WTC11 (cell line): ENCODE results near the gene CDA. TPM values are rescaled to one million over a fixed set of nuclear protein-coding genes. Genes with fewer than 3 reads are reported as not detected.

Source experiments
- ATAC-seq: fragments of 200-7000 bp; cut with Tn5 transposase; 2 replicates; pipeline ENCODE4 v1.10.0; 2021; ENCODE audit warnings: mild to moderate bottlenecking, moderate library complexity
- CTCF ChIA-PET: fragments of 300-600 bp; sonication (Branson Sonifier 250); formaldehyde crosslinking; loops from one replicate; lab custom pipeline; 2021; ENCODE audit warnings: antibody characterized with exemption; lab: Charles Lee
- POLR2A ChIA-PET: fragments of 350-600 bp; sonication (Branson Sonifier 250); formaldehyde crosslinking; loops from one replicate; lab custom pipeline; 2021; ENCODE audit warnings: antibody characterized with exemption; lab: Charles Lee
- DNase-seq: peaks from one replicate; pipeline ENCODE4 v3.0.0; 2021; ENCODE audit warnings: low spot score
- H3K27ac Mint-ChIP-seq: 2 replicates; pipeline ENCODE4 v1.8.0; 2021; ENCODE audit warnings: mixed read lengths
- H3K27me3 Mint-ChIP-seq: 2 replicates; pipeline ENCODE4 v1.8.0; 2021; ENCODE audit warnings: low read depth, mild to moderate bottlenecking, moderate library complexity, mixed read lengths
- H3K36me3 Mint-ChIP-seq: 2 replicates; pipeline ENCODE4 v1.8.0; 2021; ENCODE audit warnings: mixed read lengths
- H3K4me1 Mint-ChIP-seq: 2 replicates; pipeline ENCODE4 v1.8.0; 2022; ENCODE audit warnings: mixed read lengths
- H3K4me3 Mint-ChIP-seq: 2 replicates; pipeline ENCODE4 v1.8.0; 2021; ENCODE audit warnings: mild to moderate bottlenecking, moderate library complexity, mixed read lengths
- H3K9me3 Mint-ChIP-seq: 2 replicates; pipeline ENCODE4 v1.8.0; 2021; ENCODE audit warnings: mixed read lengths
- ARID4B ChIP-seq: sonication (generic); formaldehyde crosslinking; IDR thresholded peaks from 2 replicates; pipeline ENCODE4 v1.8.0; 2023; ENCODE audit warnings: missing genetic modification reagents, mild to moderate bottlenecking, borderline replicate concordance
- CBFB ChIP-seq: sonication (generic); formaldehyde crosslinking; IDR thresholded peaks from 2 replicates; pipeline ENCODE4 v1.8.1; 2022; ENCODE audit warnings: mild to moderate bottlenecking, low read depth, missing genetic modification reagents
- CREM ChIP-seq: sonication (generic); formaldehyde crosslinking; IDR thresholded peaks from 2 replicates; pipeline ENCODE4 v1.8.1; 2022; ENCODE audit warnings: mild to moderate bottlenecking, missing genetic modification reagents, moderate library complexity
- E2F1 ChIP-seq: sonication (generic); formaldehyde crosslinking; IDR thresholded peaks from 2 replicates; pipeline ENCODE4 v1.8.0; 2022; ENCODE audit warnings: mild to moderate bottlenecking, missing genetic modification reagents
- FOXK1 ChIP-seq: sonication (generic); formaldehyde crosslinking; IDR thresholded peaks from 2 replicates; pipeline ENCODE4 v1.8.0; 2022; ENCODE audit warnings: mild to moderate bottlenecking, moderate library complexity, missing genetic modification reagents
- GTF2I ChIP-seq: fragments of 250-450 bp; sonication (Bioruptor Pico); conservative IDR thresholded peaks from 2 replicates; pipeline ENCODE4 v1.4.0; 2021; ENCODE audit warnings: mild to moderate bottlenecking
- JAZF1 ChIP-seq: fragments of 250-450 bp; sonication (Bioruptor Pico); IDR thresholded peaks from 2 replicates; pipeline ENCODE4 v1.9.0; 2021; ENCODE audit warnings: moderate library complexity, mild to moderate bottlenecking, inconsistent platforms
- JUN ChIP-seq: sonication (generic); formaldehyde crosslinking; IDR thresholded peaks from 2 replicates; pipeline ENCODE4 v1.8.0; 2023; ENCODE audit warnings: mild to moderate bottlenecking, missing genetic modification reagents
- KAT7 ChIP-seq: sonication (generic); formaldehyde crosslinking; IDR thresholded peaks from 2 replicates; pipeline ENCODE4 v1.8.1; 2023; ENCODE audit warnings: missing genetic modification reagents, mild to moderate bottlenecking, borderline replicate concordance
- MXD4 ChIP-seq: fragments of 250-450 bp; sonication (Bioruptor Pico); IDR thresholded peaks from 2 replicates; pipeline ENCODE4 v1.8.0; 2021; ENCODE audit warnings: mild to moderate bottlenecking, moderate library complexity, borderline replicate concordance
- MYBL2 ChIP-seq: sonication (generic); formaldehyde crosslinking; IDR thresholded peaks from 2 replicates; pipeline ENCODE4 v1.8.1; 2023; ENCODE audit warnings: mild to moderate bottlenecking, moderate library complexity, missing genetic modification reagents
- NR1H2 ChIP-seq: sonication (generic); formaldehyde crosslinking; IDR thresholded peaks from 2 replicates; pipeline ENCODE4 v1.9.0; 2021; ENCODE audit warnings: mild to moderate bottlenecking, moderate library complexity, missing genetic modification reagents
- NR3C1 ChIP-seq: sonication (generic); formaldehyde crosslinking; conservative IDR thresholded peaks from 2 replicates; pipeline ENCODE4 v1.8.1; 2023; ENCODE audit warnings: low read depth, mild to moderate bottlenecking, missing genetic modification reagents
- RORB ChIP-seq: fragments of 250-450 bp; sonication (Bioruptor Pico); IDR thresholded peaks from 2 replicates; pipeline ENCODE4 v1.9.0; 2021; ENCODE audit warnings: mild to moderate bottlenecking
- TEAD1 ChIP-seq: sonication (generic); formaldehyde crosslinking; IDR thresholded peaks from 2 replicates; pipeline ENCODE4 v1.8.0; 2022; ENCODE audit warnings: mild to moderate bottlenecking, missing genetic modification reagents
- USF1 ChIP-seq: sonication (generic); formaldehyde crosslinking; IDR thresholded peaks from 2 replicates; pipeline ENCODE4 v1.8.0; 2022; ENCODE audit warnings: mild to moderate bottlenecking, missing genetic modification reagents
- ZBTB43 ChIP-seq: sonication (generic); formaldehyde crosslinking; IDR thresholded peaks from 2 replicates; pipeline ENCODE4 v1.8.1; 2023; ENCODE audit warnings: mild to moderate bottlenecking, missing genetic modification reagents
- ZNF121 ChIP-seq: sonication (generic); formaldehyde crosslinking; IDR thresholded peaks from 2 replicates; pipeline ENCODE4 v1.8.0; 2023; ENCODE audit warnings: missing genetic modification reagents
- ZNF416 ChIP-seq: fragments of 250-450 bp; sonication (Bioruptor Pico); IDR thresholded peaks from 2 replicates; pipeline ENCODE4 v1.9.0; 2021; ENCODE audit warnings: mild to moderate bottlenecking, inconsistent platforms
- ZNF671 ChIP-seq: fragments of 250-450 bp; sonication (Bioruptor Pico); IDR thresholded peaks from 2 replicates; pipeline ENCODE4 v1.8.0; 2021; ENCODE audit warnings: mild to moderate bottlenecking
- total RNA-seq: library from RNA; stranded (reverse); gene quantifications from 3 replicates; pipeline ENCODE4 v1.2.3, GENCODE V29; 2021
- TF ChIP-seq, protein P1 (sequence below): fragments of 250-450 bp; sonication (Bioruptor Pico); IDR thresholded peaks from 2 replicates; pipeline ENCODE4 v2.1.2; 2022; ENCODE audit warnings: mild to moderate bottlenecking, moderate library complexity
- TF ChIP-seq, protein P2 (sequence below): sonication (generic); formaldehyde crosslinking; IDR thresholded peaks from 2 replicates; pipeline ENCODE4 v1.8.1; 2022; ENCODE audit warnings: mild to moderate bottlenecking, missing genetic modification reagents, moderate library complexity, borderline replicate concordance
- TF ChIP-seq, protein P3 (sequence below): sonication (generic); formaldehyde crosslinking; IDR thresholded peaks from 2 replicates; pipeline ENCODE4 v1.8.1; 2023; ENCODE audit warnings: mild to moderate bottlenecking, missing genetic modification reagents, borderline replicate concordance

Gene CDA
- total RNA-seq, 1 experiment from 2014 or later: 12.5 TPM

DNA sequence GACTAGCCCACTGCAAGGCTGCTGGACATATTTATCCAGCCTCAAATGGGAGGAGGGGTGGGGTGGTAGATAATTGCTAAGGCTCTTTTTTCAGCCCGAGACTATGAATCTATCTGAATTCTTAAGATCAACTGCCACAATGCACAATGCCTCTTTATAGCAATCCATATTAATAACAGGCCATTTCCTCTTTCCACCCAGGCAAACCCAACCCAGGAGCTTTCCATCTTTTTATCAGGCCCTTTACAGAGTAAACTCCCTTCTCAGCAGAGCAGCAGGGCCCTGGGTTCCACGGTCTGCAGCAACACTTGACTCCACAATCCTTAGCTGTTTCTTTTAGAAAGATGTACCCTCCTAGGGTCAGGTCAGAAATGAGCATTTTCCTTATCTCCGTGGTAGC lies 71.5 kb downstream of the CDA start:
- no peak for DNase-seq
- ChIA-PET CTCF (interaction anchor here (1.1 to 2.5 kb wide), 6 partner anchors 23 to 137 kb away, joined by 3 to 25 read pairs (median 16); partner anchors contain the start of gene PINK1), POLR2A (no interaction called here)
- Mint-ChIP-seq H3K27ac (peak overlapping the region; percentile 69), H3K27me3 (no peaks in the 10 kb centered on the region), H3K36me3 (peaks cover 34% of the 10 kb centered on the region), H3K4me3 (peak overlapping the region; percentile 99), H3K4me1 (peaks cover 22% of the 10 kb centered on the region), H3K9me3 (no peaks in the 10 kb centered on the region)
- no peak for TF ChIP-seq JUN (CRISPR knock-in tag)
- TF ChIP-seq NR3C1 (CRISPR knock-in tag): no peak
- TF ChIP-seq, protein P1, sequence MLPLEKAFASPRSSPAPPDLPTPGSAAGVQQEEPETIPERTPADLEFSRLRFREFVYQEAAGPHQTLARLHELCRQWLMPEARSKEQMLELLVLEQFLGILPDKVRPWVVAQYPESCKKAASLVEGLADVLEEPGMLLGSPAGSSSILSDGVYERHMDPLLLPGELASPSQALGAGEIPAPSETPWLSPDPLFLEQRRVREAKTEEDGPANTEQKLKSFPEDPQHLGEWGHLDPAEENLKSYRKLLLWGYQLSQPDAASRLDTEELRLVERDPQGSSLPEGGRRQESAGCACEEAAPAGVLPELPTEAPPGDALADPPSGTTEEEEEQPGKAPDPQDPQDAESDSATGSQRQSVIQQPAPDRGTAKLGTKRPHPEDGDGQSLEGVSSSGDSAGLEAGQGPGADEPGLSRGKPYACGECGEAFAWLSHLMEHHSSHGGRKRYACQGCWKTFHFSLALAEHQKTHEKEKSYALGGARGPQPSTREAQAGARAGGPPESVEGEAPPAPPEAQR (CRISPR knock-in tag): no peak
- no peak for TF ChIP-seq CBFB
- TF ChIP-seq CREM (CRISPR knock-in tag): no peak
- TF ChIP-seq ZBTB43: no peak
- no peak for TF ChIP-seq ZNF671
- no peak for TF ChIP-seq JAZF1 (CRISPR knock-in tag)
- TF ChIP-seq ARID4B (CRISPR knock-in tag): no peak
- no peak for TF ChIP-seq NR1H2 (CRISPR knock-in tag)
- ATAC-seq: no peak

DNA sequence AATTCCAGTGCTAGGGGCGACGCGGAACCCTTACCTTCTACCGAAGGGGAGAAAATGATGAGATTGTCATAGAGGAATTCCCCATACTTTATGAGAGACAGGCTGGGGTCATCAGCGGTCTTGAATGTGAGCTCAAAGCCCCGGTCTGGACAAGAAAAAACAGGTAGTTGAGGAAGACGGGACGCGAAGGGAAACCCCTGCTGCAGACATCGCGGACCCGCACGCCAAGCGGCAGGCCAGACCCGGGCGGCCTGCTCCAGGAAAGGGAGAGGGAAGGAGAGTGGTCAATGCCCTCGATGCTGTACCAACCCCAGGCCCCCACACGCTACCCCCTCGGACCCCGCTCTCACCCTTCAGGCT lies 71.9 kb downstream of the CDA start:
- ATAC-seq (no peak), DNase-seq (no peak)
- no peaks in the 10 kb centered on the region for H3K9me3 Mint-ChIP-seq
- no peaks in the 10 kb centered on the region for H3K27me3 Mint-ChIP-seq
- peak overlapping the region; percentile 69 for H3K27ac Mint-ChIP-seq
- H3K36me3 Mint-ChIP-seq: peaks cover 29% of the 10 kb centered on the region
- peaks cover 22% of the 10 kb centered on the region for H3K4me1 Mint-ChIP-seq
- peak overlapping the region; percentile 99 for H3K4me3 Mint-ChIP-seq
- POLR2A ChIA-PET: interaction anchor here (1.0 to 1.3 kb wide), 2 partner anchors 109 to 126 kb away, joined by 4 to 5 read pairs; partner anchors contain the start of genes FAM43B and HP1BP3
- CTCF ChIA-PET: interaction anchor here (0.6 to 2.5 kb wide), 15 partner anchors 14 to 534 kb away, joined by 3 to 25 read pairs (median 4); partner anchors contain the start of genes FAM43B, HP1BP3, KIF17 and PINK1
- TF ChIP-seq ZNF416 (CRISPR knock-in tag) (no peak), USF1 (CRISPR knock-in tag) (no peak), KAT7 (CRISPR knock-in tag) (no peak), ZNF121 (CRISPR knock-in tag) (no peak), TEAD1 (no peak), FOXK1 (CRISPR knock-in tag) (no peak), MXD4 (no peak), MYBL2 (no peak), RORB (CRISPR knock-in tag) (no peak), GTF2I (CRISPR knock-in tag) (no peak), E2F1 (CRISPR knock-in tag) (no peak)
- TF ChIP-seq, protein P2, sequence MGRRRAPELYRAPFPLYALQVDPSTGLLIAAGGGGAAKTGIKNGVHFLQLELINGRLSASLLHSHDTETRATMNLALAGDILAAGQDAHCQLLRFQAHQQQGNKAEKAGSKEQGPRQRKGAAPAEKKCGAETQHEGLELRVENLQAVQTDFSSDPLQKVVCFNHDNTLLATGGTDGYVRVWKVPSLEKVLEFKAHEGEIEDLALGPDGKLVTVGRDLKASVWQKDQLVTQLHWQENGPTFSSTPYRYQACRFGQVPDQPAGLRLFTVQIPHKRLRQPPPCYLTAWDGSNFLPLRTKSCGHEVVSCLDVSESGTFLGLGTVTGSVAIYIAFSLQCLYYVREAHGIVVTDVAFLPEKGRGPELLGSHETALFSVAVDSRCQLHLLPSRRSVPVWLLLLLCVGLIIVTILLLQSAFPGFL (CRISPR knock-in tag): no peak
- TF ChIP-seq, protein P3, sequence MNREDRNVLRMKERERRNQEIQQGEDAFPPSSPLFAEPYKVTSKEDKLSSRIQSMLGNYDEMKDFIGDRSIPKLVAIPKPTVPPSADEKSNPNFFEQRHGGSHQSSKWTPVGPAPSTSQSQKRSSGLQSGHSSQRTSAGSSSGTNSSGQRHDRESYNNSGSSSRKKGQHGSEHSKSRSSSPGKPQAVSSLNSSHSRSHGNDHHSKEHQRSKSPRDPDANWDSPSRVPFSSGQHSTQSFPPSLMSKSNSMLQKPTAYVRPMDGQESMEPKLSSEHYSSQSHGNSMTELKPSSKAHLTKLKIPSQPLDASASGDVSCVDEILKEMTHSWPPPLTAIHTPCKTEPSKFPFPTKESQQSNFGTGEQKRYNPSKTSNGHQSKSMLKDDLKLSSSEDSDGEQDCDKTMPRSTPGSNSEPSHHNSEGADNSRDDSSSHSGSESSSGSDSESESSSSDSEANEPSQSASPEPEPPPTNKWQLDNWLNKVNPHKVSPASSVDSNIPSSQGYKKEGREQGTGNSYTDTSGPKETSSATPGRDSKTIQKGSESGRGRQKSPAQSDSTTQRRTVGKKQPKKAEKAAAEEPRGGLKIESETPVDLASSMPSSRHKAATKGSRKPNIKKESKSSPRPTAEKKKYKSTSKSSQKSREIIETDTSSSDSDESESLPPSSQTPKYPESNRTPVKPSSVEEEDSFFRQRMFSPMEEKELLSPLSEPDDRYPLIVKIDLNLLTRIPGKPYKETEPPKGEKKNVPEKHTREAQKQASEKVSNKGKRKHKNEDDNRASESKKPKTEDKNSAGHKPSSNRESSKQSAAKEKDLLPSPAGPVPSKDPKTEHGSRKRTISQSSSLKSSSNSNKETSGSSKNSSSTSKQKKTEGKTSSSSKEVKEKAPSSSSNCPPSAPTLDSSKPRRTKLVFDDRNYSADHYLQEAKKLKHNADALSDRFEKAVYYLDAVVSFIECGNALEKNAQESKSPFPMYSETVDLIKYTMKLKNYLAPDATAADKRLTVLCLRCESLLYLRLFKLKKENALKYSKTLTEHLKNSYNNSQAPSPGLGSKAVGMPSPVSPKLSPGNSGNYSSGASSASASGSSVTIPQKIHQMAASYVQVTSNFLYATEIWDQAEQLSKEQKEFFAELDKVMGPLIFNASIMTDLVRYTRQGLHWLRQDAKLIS (CRISPR knock-in tag): no peak
